Nasal cavity respiratory epithelium epithelial cell of viscerocranial mucosa (primary cell): Measurements from ENCODE around the gene SYNPO. TPM values are rescaled to one million over a fixed set of nuclear protein-coding genes. Genes with fewer than 3 reads are reported as not detected.

Source experiments
- total RNA-seq: library from RNA; depleted of rRNA; stranded (reverse); fragments of >200 nt; gene quantifications from 2 replicates; pipeline ENCODE4 v1.2.3, GENCODE V29; 2014

SYNPO gene, protein sequence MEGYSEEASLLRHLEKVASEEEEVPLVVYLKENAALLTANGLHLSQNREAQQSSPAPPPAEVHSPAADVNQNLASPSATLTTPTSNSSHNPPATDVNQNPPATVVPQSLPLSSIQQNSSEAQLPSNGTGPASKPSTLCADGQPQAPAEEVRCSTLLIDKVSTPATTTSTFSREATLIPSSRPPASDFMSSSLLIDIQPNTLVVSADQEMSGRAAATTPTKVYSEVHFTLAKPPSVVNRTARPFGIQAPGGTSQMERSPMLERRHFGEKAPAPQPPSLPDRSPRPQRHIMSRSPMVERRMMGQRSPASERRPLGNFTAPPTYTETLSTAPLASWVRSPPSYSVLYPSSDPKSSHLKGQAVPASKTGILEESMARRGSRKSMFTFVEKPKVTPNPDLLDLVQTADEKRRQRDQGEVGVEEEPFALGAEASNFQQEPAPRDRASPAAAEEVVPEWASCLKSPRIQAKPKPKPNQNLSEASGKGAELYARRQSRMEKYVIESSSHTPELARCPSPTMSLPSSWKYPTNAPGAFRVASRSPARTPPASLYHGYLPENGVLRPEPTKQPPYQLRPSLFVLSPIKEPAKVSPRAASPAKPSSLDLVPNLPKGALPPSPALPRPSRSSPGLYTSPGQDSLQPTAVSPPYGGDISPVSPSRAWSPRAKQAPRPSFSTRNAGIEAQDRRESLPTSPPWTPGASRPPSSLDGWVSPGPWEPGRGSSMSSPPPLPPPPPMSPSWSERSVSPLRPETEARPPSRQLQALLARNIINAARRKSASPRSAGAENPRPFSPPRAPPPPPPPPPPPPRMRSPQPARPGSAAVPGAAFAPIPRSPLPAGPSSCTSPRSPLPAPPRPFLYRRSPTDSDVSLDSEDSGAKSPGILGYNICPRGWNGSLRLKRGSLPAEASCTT
- total RNA-seq, result 1.4 and 18.1 TPM in 2 replicates

DNA sequence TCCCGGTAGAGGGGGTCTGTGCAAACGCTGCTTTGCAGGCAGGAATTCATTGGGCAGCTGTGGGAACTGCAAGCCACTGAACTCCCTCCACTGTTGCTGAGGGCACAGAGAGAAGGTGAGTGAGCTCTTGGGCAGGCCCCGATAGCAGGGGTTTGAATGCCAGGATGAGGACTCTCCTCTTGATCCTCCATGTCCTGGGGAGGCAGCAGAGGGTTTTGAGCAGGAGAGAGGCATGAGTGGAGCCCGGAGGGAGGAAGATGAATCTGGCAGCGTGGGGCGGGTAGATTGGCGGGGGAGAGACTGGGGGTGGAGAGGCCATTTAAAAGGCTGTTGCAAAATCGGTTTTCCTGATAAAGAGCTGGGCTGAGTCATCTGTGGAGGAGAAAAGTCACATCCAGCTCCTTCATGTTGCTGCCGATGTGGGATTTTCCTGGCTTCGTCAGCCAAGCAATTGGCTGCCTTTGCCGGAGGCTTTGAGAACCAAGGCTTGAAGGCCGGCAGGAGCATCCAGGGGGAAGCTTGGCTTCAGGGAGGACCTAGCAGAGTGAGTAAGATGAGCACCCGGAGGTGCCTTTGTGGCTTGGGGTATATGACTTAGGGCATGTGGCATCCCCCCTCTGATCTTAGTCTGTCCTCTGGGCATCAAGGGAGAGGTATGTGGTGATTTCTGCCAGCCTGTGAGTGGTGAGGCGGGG is at the start of gene SYNPO:
Gene SYNPO, plus strand, starts transcription at position 350 of the 695 bp plus-strand sequence. CDS start 7,616 bp downstream, outside the sequence.

DNA sequence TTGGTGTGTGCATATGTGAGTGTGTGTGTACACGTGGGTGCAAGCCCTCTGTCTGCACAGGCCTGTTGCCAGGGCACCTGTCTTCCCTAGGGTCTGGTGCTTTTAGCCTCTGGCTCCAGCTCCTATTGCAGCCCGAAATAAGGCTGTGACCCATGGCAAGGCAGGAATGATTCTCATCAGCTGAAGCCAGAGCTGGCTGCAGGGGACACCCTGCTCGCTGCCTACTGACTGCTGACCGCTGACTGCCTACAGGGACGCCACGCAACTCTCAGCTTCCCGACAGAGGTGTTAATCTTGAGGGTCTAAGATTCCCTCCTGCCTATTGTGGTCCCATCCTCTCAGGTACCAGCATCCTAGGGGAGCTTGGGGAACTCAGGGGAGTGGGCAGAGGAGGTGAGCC is 20.6 kb downstream of the SYNPO start, which contains the start of gene MYOZ3:
Gene MYOZ3, plus strand, starts transcription at position 166 of the 400 bp plus-strand sequence. CDS start 1,691 bp downstream, outside the sequence.

DNA sequence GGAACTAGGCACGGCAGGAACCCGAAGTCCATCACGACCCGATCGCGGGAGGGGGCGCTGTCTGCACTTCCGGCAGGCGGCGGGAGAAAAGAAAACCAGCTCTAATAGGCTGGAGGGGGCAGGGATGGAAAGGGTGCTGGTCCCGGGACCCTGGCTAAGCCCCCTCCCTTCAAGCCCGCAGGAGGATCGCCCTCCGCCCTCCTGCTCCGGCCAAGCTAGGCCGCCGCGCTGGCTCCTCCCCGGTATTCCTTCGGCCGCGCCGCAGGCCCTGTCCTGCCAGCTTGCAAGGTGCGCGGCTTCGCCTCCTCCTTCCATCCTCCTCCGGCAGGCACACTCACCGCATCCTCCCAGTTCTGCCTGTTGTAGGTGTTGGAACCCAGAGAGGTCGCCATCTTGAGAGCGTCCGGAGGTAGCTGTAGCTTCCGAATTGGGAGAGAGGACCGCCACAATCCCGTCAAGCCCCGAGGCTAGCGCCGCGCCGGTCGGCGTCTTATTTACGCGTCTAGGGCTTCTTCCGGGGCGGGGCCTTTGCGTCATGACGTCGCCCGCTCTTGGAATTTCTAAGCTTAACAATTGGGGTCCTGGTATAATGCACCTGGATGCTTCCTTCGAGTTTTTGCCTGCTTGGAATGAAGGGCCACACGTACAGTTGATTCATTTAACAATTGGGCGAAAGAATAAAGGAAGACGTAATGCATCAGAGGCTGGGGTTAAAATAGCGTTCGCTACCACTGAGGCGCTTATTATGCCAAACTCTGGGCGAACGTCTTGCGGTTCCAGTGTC is 60.3 kb downstream of the SYNPO start, which contains the start of gene RBM22:
Gene RBM22, minus strand, starts transcription at position 469 of the 784 bp plus-strand sequence. Its CDS starts 77 bp downstream, at position 392.

Other genes starting within 250 kb of the SYNPO start
- gene CD74, start 227.8 kb upstream of the SYNPO start, total RNA-seq, result 2.4 and 23.1 TPM in 2 replicates
- gene RPS14, start 190.9 kb upstream of the SYNPO start, total RNA-seq, result 1,801 and 3,444 TPM in 2 replicates
- gene NDST1, start 132.5 kb upstream of the SYNPO start, total RNA-seq, result 19.5 and 94.6 TPM in 2 replicates
- gene MYOZ3, start 20.6 kb downstream of the SYNPO start, total RNA-seq, result 0.21 TPM in 1 of 2 replicates, not detected in the other
- 15.7 and 27.2 TPM in 2 replicates for gene RBM22, start 60.4 kb downstream of the SYNPO start, total RNA-seq
- gene DCTN4, start 118.4 kb downstream of the SYNPO start, total RNA-seq, result 35.9 and 55.0 TPM in 2 replicates
- gene SMIM3, start 138.1 kb downstream of the SYNPO start, total RNA-seq, result 12.5 and 14.7 TPM in 2 replicates
- not detected in 2 replicates for gene IRGM, start 205.9 kb downstream of the SYNPO start, total RNA-seq